ENCODE measurements around the gene C2orf76.

C2orf76 gene

DNA sequence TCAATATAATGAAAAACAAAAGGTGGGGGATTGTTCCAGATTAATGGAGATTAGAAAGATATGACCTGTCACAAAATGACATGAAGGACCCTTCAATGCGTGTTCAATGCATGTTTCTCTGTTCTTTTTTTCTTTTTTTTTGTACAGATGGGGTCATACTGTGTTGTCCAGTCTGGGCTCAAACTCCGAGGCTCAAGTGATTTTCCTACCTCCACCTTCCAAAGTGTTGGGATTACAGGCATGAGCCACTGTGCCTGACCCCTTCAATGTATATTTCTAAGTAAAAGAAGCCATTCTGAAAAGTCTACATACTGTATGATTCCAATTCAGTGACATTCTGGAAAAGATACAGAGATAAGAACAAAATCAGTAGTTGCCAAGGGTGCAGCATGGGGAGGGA lies 32.8 kb downstream of the C2orf76 start:
- no peak for DNase-seq

- no peak for DNase-seq
These were observed 33.3 kb downstream of the C2orf76 start for GRCh38 chr2:119333360-119333759.

GRCh38 chr2:119332953-119333352 lies 33.7 kb downstream of the C2orf76 start:
- DNase-seq: no peak

- no peak for DNase-seq
These were observed 39.2 kb downstream of the C2orf76 start for GRCh38 chr2:119327431-119327830.

DNA sequence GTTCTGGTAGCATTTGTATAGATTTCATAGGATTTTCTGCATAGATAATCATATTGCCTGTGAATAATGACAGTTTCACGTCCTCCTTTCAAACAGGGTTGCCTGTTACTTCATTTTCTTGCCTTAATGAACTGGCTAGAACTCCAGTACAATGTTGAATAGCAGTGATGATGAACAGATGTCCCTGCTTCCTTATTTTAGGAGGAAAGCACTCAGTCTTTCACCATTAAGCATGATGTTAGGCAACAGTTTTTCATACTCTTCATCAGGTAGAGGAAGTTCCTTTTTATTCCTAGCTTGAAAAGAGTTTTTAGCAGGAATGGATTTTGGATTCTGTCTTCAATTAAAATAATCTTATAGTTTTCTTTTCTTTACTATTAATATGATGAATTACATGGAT lies 39.7 kb downstream of the C2orf76 start:
- no peak for DNase-seq

DNA sequence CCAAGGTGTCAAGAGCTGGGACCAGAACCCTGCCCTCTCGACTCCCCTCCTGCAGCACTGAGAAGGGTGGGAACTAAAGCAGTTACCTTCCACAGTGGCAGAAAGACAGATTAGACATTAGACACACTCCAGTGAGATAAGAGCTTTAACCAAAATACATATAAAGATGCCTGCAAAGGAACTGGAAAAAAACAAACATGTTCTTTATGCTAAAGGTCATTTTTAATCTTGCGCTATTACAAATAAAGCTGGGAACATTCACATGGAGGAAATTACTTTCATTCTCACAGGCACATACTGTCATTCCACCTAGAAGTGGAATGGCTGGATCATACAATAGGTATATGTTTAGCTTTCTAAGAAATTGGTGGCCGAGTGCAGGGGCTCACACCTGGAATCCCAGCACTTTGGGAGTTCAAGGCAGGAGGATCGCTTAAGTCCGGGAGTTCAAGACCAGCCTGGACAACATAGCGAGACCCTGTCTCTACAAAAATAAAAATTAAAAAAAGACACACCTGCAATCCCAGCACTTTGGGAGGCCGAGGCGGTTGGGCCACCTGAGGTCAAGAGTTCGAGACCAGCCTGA lies 41.9 kb downstream of the C2orf76 start:
- DNase-seq: no peak

DNA sequence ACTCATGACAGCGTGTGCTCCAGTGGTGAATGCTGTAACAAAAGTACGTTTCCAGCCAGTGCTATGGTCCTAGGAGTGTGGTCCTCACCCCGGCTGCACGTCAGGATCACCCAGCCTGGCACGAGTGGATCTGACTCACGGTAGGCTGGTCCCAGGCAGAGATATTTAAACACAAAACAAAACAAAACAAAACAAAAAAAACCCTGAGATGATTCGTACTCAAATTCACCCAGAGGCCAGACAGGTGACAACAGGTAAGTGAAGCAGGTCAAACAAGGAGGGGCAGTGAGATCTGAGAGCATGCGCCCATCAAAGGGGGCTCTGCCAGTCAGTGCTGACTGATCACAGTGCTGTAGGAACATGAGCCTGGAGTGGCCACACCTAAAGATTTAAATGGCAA lies 43.2 kb downstream of the C2orf76 start:
- no peak for DNase-seq

GRCh38 chr2:119319593-119319992 lies 47.0 kb downstream of the C2orf76 start:
- no peak for DNase-seq

DNA sequence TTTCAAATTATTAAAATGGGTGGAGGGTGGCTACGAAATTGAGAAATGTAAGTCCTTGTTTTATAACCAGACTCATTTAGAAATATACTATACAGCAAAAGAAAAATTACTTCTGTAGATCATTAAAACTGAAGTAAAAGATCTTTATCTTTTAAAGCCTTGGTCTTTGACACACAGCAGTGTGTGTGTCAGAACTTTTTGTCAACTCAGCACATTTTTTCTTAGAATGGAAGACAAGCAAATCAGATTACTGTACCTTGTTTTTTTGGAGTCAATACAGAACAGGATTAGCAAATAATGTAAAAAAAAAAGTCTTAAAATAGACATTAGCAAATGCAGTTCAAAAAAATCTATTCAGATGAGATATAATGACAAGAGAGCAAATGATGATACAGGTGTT lies 49.1 kb downstream of the C2orf76 start:
- no peak for DNase-seq

- DNase-seq: no peak
These were observed 50.6 kb downstream of the C2orf76 start for GRCh38 chr2:119316066-119316465.

GRCh38 chr2:119315241-119315925 lies 51.3 kb downstream of the C2orf76 start:
- no peak for DNase-seq

- DNase-seq: no peak
These were observed 54.8 kb downstream of the C2orf76 start for GRCh38 chr2:119311831-119312230.

GRCh38 chr2:119311371-119311770 lies 55.3 kb downstream of the C2orf76 start:
- no peak for DNase-seq

GRCh38 chr2:119308793-119309330 lies 57.8 kb downstream of the C2orf76 start:
- DNase-seq: no peak

DNA sequence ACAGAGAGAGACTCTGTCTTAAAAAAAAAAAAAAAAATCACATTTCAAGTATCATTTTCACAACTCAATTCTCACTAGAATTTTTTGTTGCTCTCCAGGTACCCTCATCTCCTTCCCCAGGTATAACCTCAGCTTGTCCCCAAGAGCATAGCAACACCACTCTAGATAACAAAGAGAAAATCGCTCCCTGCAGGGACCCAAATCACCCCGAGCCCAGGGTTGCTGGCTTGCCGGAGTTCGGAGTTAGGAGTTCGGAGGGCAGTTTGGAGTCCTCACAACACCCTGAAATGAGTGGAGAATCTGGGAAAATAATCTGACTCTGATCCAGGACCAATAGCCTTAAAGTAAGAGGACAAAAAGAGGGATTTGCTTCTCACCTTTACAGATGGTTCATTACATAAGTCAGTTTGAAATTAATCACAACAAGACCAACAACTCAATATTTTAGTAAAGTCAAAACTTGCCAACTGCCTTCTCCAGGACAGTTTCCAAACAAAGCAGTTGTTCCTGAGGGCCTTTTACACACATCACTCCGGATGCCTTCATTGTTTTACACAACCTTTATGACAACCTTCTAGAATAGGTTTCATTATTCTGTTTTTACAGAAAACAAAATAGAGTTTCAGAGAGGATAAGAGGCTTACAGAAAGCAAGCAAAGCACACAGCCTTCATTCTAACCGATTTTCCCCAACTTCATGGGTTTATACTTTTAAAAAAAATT lies 59.1 kb downstream of the C2orf76 start:
- no peak for DNase-seq

DNA sequence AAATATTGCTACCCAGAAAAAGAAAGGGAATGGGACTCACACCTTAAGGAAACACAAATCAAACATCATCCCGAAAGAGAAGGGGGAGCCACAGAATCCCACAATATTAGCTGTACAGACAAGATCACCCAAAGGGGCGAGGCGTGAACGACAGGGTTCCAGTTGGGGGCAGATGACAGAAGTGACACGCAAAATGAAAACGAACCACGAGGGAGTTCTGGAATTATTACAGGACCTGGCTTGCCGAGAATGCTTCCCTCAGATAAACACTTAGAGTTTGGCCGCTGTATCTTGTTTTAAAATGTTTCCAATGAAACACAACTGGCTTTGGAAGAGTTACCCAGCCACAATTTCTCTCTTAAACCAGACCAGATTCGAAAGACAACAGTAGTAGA lies 60.4 kb downstream of the C2orf76 start:
- DNase-seq: no peak

- no peak for DNase-seq
These were observed 61.0 kb downstream of the C2orf76 start for GRCh38 chr2:119305497-119306195.

GRCh38 chr2:119304847-119305246 lies 61.8 kb downstream of the C2orf76 start:
- DNase-seq: no peak

DNA sequence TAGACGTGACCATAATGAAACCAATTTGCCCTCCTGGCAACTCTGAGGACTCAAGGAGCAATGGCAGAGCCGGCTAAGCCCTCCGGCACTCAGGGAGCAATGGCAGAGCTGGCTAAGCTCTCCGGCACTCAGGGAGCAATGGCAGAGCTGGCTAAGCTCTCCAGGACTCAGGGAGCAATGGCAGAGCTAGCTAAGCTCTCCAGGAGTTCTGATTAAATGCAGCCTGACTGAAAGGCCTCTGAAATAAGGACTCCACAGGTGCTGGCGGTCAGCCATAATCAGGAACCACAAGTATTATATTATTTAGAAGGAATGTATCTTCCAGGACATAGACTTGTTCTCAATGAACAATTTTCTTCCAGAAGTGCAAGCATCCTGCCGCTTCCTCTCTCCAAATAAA lies 65.2 kb downstream of the C2orf76 start:
- DNase-seq: no peak

- no peak for DNase-seq
These were observed 70.8 kb downstream of the C2orf76 start for GRCh38 chr2:119295688-119296375.

DNA sequence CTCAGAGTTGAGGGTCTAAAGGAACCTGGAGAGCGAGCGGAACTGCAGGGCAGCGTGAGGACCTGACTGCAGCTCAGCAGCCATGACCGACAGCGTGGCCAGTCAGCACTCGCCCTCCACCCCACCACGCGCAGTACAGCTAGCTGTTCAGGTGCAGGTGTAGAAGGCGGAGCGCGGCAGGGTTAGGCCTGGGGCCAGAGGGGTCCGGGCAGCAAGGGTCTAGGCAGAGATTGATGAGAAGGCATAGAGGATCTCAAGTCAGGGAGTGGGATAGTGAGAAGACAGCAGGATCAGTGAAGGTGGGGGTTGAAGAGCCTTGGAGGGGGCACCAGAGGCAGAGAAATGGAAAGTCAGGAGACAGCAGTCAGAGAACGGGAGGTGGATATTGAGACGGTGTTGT lies 72.0 kb downstream of the C2orf76 start:
- DNase-seq: no peak

GRCh38 chr2:119293900-119294299 lies 72.7 kb downstream of the C2orf76 start:
- DNase-seq: no peak

DNA sequence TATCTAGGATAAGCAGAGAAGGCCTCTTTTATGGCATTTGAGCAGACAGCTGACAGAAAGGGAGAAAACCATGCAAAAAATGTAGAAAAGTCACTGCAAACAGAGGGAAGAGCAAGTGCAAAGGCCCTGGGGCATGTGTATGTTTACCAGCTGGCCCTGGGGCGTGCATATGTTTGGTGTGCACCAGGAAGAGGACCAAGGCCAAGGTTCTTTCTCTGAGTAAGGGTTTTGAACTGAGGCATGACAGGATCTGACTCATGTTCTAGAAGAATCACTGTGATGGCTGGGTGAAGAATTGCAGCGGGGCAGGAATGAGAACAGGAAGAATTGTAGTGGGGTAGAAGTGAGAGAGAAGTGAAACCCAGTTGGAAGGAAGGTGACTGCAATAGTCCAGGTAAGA lies 73.4 kb downstream of the C2orf76 start:
- DNase-seq: no peak

Data from activated CD4-positive, alpha-beta T cell treated with anti-CD3 and anti-CD28 coated beads for 4 hours (primary cell).